IMR-90 (cell line): ENCODE measurements around the gene SCAF1. TPM values are rescaled to one million over a fixed set of nuclear protein-coding genes. Genes with fewer than 3 reads are reported as not detected.

Experiments
- ATAC-seq: fragments of 200-7000 bp; cut with Tn5 transposase; 2 replicates; pipeline ENCODE4 v1.9.1; 2020; ENCODE audit warnings: low read depth, mild to moderate bottlenecking, moderate library complexity
- BruUV-seq: library from RNA; stranded (reverse); fragments of 400-500 nt; replicated peaks from 2 replicates; lab custom pipeline; 2021; lab: Mats Ljungman, UMichigan
- CTCF ChIA-PET: fragments of 300-600 bp; formaldehyde crosslinking; extraction: SDS; loops from one replicate; lab custom pipeline; 2021; ENCODE audit warnings: antibody characterized with exemption; lab: Yijun Ruan, JAX
- POLR2A ChIA-PET: fragments of 300-600 bp; sonication (Branson Sonifier 250); formaldehyde crosslinking; loops from one replicate; lab custom pipeline; 2022; ENCODE audit warnings: antibody characterized with exemption; ENCODE audit not compliant: unreplicated experiment; lab: Charles Lee
- DNase-seq: peaks from one replicate; pipeline ENCODE4 v3.0.0; 2013
- H2AFZ ChIP-seq: replicated peaks from 2 replicates; pipeline ENCODE3; 2013; ENCODE audit warnings: low read length, mild to moderate bottlenecking; ENCODE audit not compliant: poor library complexity
- H2AK5ac ChIP-seq: 2 replicates; pipeline ENCODE4 v1.6.1; 2013; ENCODE audit warnings: low read depth, low read length, inconsistent platforms
- H2AK9ac ChIP-seq: replicated peaks from 2 replicates; pipeline ENCODE3; 2013; ENCODE audit warnings: mild to moderate bottlenecking, low read depth, low read length, moderate library complexity; ENCODE audit not compliant: poor library complexity
- H2BK120ac ChIP-seq: 2 replicates; pipeline ENCODE4 v1.6.1; 2013; ENCODE audit warnings: low read depth, low read length, inconsistent platforms
- H2BK15ac ChIP-seq: 3 replicates; pipeline ENCODE4 v1.6.1; 2013; ENCODE audit warnings: low read depth, low read length, inconsistent platforms
- H2BK20ac ChIP-seq: 2 replicates; pipeline ENCODE4 v1.6.1; 2013; ENCODE audit warnings: low read depth, mild to moderate bottlenecking, inconsistent platforms, low read length, moderate library complexity
- H2BK5ac ChIP-seq: 2 replicates; pipeline ENCODE4 v1.6.1; 2013; ENCODE audit warnings: mild to moderate bottlenecking, low read depth, low read length, inconsistent platforms; ENCODE audit not compliant: poor library complexity, severe bottlenecking
- H3K14ac ChIP-seq: replicated peaks from 2 replicates; pipeline ENCODE4 v1.6.1; 2013; ENCODE audit warnings: low read depth, low read length, inconsistent platforms
- H3K18ac ChIP-seq: 2 replicates; pipeline ENCODE4 v1.6.1; 2013; ENCODE audit warnings: low read depth, low read length, control low read depth
- H3K23ac ChIP-seq: 2 replicates; pipeline ENCODE4 v1.6.1; 2013; ENCODE audit warnings: low read depth, low read length, inconsistent platforms
- H3K27ac ChIP-seq: 2 replicates; pipeline ENCODE4 v1.5.1; 2013; ENCODE audit warnings: mild to moderate bottlenecking, control low read depth, low read length; ENCODE audit not compliant: insufficient read depth
- H3K27me3 ChIP-seq: 2 replicates; pipeline ENCODE4 v1.6.1; 2013; ENCODE audit warnings: low read length; ENCODE audit not compliant: control insufficient read depth, insufficient read depth
- H3K36me3 ChIP-seq: 2 replicates; pipeline ENCODE4 v1.6.1; 2013; ENCODE audit warnings: low read length, mixed read lengths; ENCODE audit not compliant: control insufficient read depth, insufficient read depth
- H3K4ac ChIP-seq: 2 replicates; pipeline ENCODE4 v1.6.1; 2013; ENCODE audit warnings: low read depth, low read length, inconsistent platforms
- H3K4me1 ChIP-seq: 2 replicates; pipeline ENCODE4 v1.6.1; 2013; ENCODE audit warnings: low read length, mixed read lengths; ENCODE audit not compliant: control insufficient read depth, insufficient read depth
- H3K4me2 ChIP-seq: 2 replicates; pipeline ENCODE4 v1.6.1; 2013; ENCODE audit warnings: low read depth, mild to moderate bottlenecking, control low read depth, low read length, moderate library complexity
- H3K4me3 ChIP-seq: 2 replicates; pipeline ENCODE4 v1.5.1; 2013; ENCODE audit warnings: low read depth, mild to moderate bottlenecking, control low read depth, low read length, moderate library complexity; ENCODE audit not compliant: insufficient read depth
- H3K56ac ChIP-seq: 2 replicates; pipeline ENCODE4 v1.6.1; 2013; ENCODE audit warnings: low read length, inconsistent platforms; ENCODE audit not compliant: insufficient read depth; ENCODE audit errors: extremely low read depth
- H3K79me1 ChIP-seq, 2 experiments: 2 replicates each; pipeline ENCODE4 v1.6.1; 2013; ENCODE audit warnings: low read length in 2 of 2, inconsistent platforms in 1 of 2, low read depth in 1 of 2
- H3K9ac ChIP-seq: 2 replicates; pipeline ENCODE4 v1.6.1; 2013; ENCODE audit warnings: low read depth, low read length, control low read depth
- H3K9me1 ChIP-seq: 2 replicates; pipeline ENCODE4 v1.6.1; 2013; ENCODE audit warnings: low read length, inconsistent platforms; ENCODE audit not compliant: insufficient read depth
- H3K9me3 ChIP-seq: 2 replicates; pipeline ENCODE4 v1.6.1; 2013; ENCODE audit warnings: low read length; ENCODE audit not compliant: control insufficient read depth, insufficient read depth
- H4K20me1 ChIP-seq: 2 replicates; pipeline ENCODE4 v1.6.1; 2013; ENCODE audit warnings: low read length, inconsistent platforms; ENCODE audit not compliant: insufficient read depth
- H4K5ac ChIP-seq: 2 replicates; pipeline ENCODE4 v1.6.1; 2013; ENCODE audit warnings: mild to moderate bottlenecking, low read depth, low read length, control low read depth
- H4K8ac ChIP-seq, 2 experiments: 2 replicates each; pipeline ENCODE4 v1.6.1; 2013; ENCODE audit warnings: low read depth in 2 of 2, low read length in 2 of 2, control low read depth in 1 of 2, inconsistent platforms in 1 of 2
- H4K91ac ChIP-seq: 2 replicates; pipeline ENCODE4 v1.6.1; 2013; ENCODE audit warnings: low read depth, low read length, inconsistent platforms; ENCODE audit not compliant: insufficient read depth
- BHLHE40 ChIP-seq: fragments of 150-350 bp; IDR thresholded peaks from 2 replicates; pipeline ENCODE4 v1.6.1; 2016; ENCODE audit warnings: mild to moderate bottlenecking, low read depth, low read length
- CEBPB ChIP-seq: IDR thresholded peaks from 2 replicates; pipeline ENCODE4 v1.6.1; 2012; ENCODE audit warnings: low read depth, low read length, improper control_type of control experiment
- CHD1 ChIP-seq: IDR thresholded peaks from 2 replicates; pipeline ENCODE4 v1.6.1; 2012; ENCODE audit warnings: low read depth, low read length, improper control_type of control experiment
- FOS ChIP-seq: fragments of 150-350 bp; IDR thresholded peaks from 2 replicates; pipeline ENCODE4 v1.6.1; 2016; ENCODE audit warnings: low read depth, low read length
- MAZ ChIP-seq: IDR thresholded peaks from 2 replicates; pipeline ENCODE4 v1.6.1; 2012; ENCODE audit warnings: low read depth, mild to moderate bottlenecking, low read length, improper control_type of control experiment, moderate library complexity, borderline replicate concordance
- POLR2A ChIP-seq: IDR thresholded peaks from 2 replicates; pipeline ENCODE4 v1.6.1; 2012; ENCODE audit warnings: mild to moderate bottlenecking, low read depth, low read length
- RAD21 ChIP-seq: IDR thresholded peaks from 2 replicates; pipeline ENCODE4 v1.6.1; 2012; ENCODE audit warnings: low read length, improper control_type of control experiment
- RFX5 ChIP-seq: IDR thresholded peaks from 2 replicates; pipeline ENCODE4 v1.8.0; 2012; ENCODE audit warnings: low read depth, mild to moderate bottlenecking, low read length, moderate library complexity
- SMC3 ChIP-seq: fragments of 150-350 bp; IDR thresholded peaks from 2 replicates; pipeline ENCODE4 v1.6.1; 2016; ENCODE audit warnings: low read depth, mild to moderate bottlenecking, antibody characterized with exemption, low read length, moderate library complexity
- WGBS, 2 experiments: methylation state at CpG; one replicate each; pipeline versions ENCODE4 v1.1.5 to v1.1.7; 2013; ENCODE audit warnings: missing lambda C conversion rate in 2 of 2; ENCODE audit not compliant: insufficient read length in 1 of 2; ENCODE audit errors: extremely low coverage in 2 of 2; 5-methylcytosine and 5-hydroxymethylcytosine counted together
- dilution Hi-C: fragments of 300-500 bp; cut with HindIII; formaldehyde crosslinking; loops from one replicate; pipeline ENCODE4 v1.14.3; 2018; ENCODE audit warnings: low sequenced_read_pairs; ENCODE audit not compliant: unreplicated experiment
- in situ Hi-C: fragments of 300-500 bp; cut with MboI; formaldehyde crosslinking; loops from 3 replicates; pipeline ENCODE4 v1.14.3; 2019; ENCODE audit warnings: low sequenced_read_pairs, inconsistent platforms, mixed read lengths
- intact Hi-C: fragments of 100-400 bp; cut with micrococcal nuclease; formaldehyde crosslinking; loops from 2 replicates; pipeline ENCODE4 v1.10.0; 2022
- polyA plus RNA-seq, 3 experiments: library from polyadenylated mRNA; depleted of rRNA; stranded (reverse); fragments of >200 nt; gene quantifications; 2 replicates each; pipeline ENCODE4 v1.2.3, GENCODE V29; 2012; ENCODE audit warnings: low replicate concordance in 1 of 3
- total RNA-seq: library from RNA; depleted of rRNA; stranded (reverse); fragments of >200 nt; gene quantifications from 2 replicates; pipeline ENCODE4 v1.2.3, GENCODE V29; 2012
- TF ChIP-seq, protein P1 (sequence below): fragments of 150-350 bp; IDR thresholded peaks from 2 replicates; pipeline ENCODE4 v1.6.1; 2016; ENCODE audit warnings: low read depth, mild to moderate bottlenecking, low read length, moderate library complexity, borderline replicate concordance
- TF ChIP-seq, protein P2 (sequence below): fragments of 150-350 bp; IDR thresholded peaks from 2 replicates; pipeline ENCODE4 v1.6.1; 2017; ENCODE audit warnings: mild to moderate bottlenecking, antibody characterized with exemption, low read length, low read depth

The SCAF1 gene
- total and polyA plus RNA-seq, 2 of the 4 experiments (the other 2 are of a cell fraction) = 2.2 to 14.8 TPM

DNA sequence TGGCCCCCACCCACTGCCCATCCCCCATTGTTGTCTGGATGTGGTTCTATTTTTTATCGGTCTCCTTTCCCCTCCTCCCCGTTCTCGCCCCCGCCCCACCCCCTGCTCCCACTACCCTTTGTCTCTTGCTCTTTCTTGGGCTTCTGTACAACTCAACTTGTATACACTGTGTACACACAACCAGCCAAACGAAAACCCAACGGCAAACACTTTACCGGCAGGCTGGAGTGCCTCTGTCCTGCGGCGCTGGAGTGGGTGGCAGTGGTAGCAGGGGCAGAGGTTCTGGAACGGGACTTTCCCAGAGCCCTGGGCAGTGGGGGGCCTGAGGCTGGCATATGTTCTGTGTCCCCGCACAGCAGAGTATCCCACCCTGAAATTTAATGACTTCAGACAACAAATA is 15.8 kb upstream of the SCAF1 start:
- H3K79me1 ChIP-seq = peaks cover 0 to 19% of the 10 kb centered on the region in 2 experiments; a peak in 2 of 4 replicates
- H4K20me1 ChIP-seq = no peaks in the 10 kb centered on the region; the same call in 1 of the 2 replicates
- intact Hi-C loops = no loop called here
- no peak overlapping the region for H2BK5ac ChIP-seq
- no peak overlapping the region for H3K56ac ChIP-seq
- TF ChIP-seq RFX5 (no peak), SMC3 (no peak), POLR2A (no peak), BHLHE40 (no peak), CEBPB (no peak), FOS (no peak), MAZ (no peak), CHD1 (no peak), RAD21 (no peak)
- TF ChIP-seq, protein P1, sequence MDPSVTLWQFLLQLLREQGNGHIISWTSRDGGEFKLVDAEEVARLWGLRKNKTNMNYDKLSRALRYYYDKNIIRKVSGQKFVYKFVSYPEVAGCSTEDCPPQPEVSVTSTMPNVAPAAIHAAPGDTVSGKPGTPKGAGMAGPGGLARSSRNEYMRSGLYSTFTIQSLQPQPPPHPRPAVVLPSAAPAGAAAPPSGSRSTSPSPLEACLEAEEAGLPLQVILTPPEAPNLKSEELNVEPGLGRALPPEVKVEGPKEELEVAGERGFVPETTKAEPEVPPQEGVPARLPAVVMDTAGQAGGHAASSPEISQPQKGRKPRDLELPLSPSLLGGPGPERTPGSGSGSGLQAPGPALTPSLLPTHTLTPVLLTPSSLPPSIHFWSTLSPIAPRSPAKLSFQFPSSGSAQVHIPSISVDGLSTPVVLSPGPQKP = no peak
- TF ChIP-seq, protein P2, sequence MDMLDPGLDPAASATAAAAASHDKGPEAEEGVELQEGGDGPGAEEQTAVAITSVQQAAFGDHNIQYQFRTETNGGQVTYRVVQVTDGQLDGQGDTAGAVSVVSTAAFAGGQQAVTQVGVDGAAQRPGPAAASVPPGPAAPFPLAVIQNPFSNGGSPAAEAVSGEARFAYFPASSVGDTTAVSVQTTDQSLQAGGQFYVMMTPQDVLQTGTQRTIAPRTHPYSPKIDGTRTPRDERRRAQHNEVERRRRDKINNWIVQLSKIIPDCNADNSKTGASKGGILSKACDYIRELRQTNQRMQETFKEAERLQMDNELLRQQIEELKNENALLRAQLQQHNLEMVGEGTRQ = no peak
- H3K9ac ChIP-seq = no peak overlapping the region
- H3K14ac ChIP-seq = no peak overlapping the region
- H3K4ac ChIP-seq = no peak overlapping the region
- H2BK20ac ChIP-seq = no peak overlapping the region
- no peak overlapping the region for H3K4me2 ChIP-seq
- no peak overlapping the region for H2AK9ac ChIP-seq
- no peaks in the 10 kb centered on the region for H3K9me3 ChIP-seq
- H3K9me1 ChIP-seq = no peaks in the 10 kb centered on the region
- WGBS, 2 experiments = no CpG with 5 or more reads among the region's 11 CpGs
- no peak overlapping the region for H3K4me3 ChIP-seq
- ATAC-seq (no peak), DNase-seq (no peak)
- in situ Hi-C loops = no loop called here
- no peaks in the 10 kb centered on the region for H3K27me3 ChIP-seq
- dilution Hi-C loops = no loop called here
- H3K23ac ChIP-seq = no peak overlapping the region
- no peak overlapping the region for H2AK5ac ChIP-seq
- POLR2A ChIA-PET = no interaction called here
- no peak overlapping the region for H3K27ac ChIP-seq
- CTCF ChIA-PET = no interaction called here
- no peak overlapping the region for H2BK120ac ChIP-seq
- H3K18ac ChIP-seq = no peak overlapping the region
- no TSS peak for BruUV-seq
- H3K36me3 ChIP-seq = peaks cover 30% of the 10 kb centered on the region
- H4K91ac ChIP-seq = no peak overlapping the region
- peaks cover 2% of the 10 kb centered on the region; the same call in 1 of the 2 replicates for H3K4me1 ChIP-seq
- H4K5ac ChIP-seq = no peak overlapping the region
- H2AFZ ChIP-seq = no peak overlapping the region
- no peak overlapping the region for H2BK15ac ChIP-seq
- no peak overlapping the region for H4K8ac ChIP-seq
